ENCODE measurements around the gene DLEC1.

Gene DLEC1

DNA sequence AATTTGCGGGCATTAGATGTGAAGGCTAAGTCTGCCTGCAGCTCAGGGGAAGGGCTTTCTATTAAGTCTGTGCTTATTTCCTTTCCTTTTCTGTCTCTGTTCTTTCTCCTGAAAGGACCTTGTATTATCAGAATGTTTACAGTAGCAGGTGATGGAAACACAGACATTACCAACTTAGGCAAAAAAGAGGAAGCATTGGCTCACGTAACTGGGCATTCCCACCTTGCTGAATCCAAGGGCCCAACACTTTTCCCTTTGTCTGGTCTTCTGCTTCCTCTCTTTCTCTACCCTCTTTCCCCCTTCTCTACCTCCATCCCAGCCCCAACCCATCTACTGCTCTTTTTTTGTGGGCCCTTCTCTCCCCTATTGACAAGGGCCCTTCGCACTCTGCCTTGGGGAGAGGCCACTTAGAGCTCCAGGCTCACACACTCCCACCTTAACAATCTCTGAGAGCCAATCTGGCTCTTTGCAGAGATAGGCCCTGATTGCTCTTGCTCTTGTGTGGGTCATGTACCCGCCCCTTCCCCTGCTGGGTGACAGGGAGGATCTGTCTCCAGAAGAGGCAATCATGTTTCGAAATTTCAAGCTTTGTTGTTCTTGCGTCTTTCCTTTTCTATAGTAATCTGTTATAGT lies 62.9 kb downstream of the DLEC1 start:
- no peak overlapping the region for H3K4me2 ChIP-seq (ENCODE audit: low read depth, low read length, poor library complexity, severe bottlenecking)
- no peaks in the 10 kb centered on the region for H3K9me2 ChIP-seq (replicated peaks; ENCODE audit: insufficient read depth, low read length)
- H3K4me3 ChIP-seq (ENCODE audit: insufficient read depth, low read length, poor library complexity, severe bottlenecking): no peak overlapping the region
- H3K36me3 ChIP-seq (ENCODE audit: low read length): no peaks in the 10 kb centered on the region
- H3K9ac ChIP-seq (ENCODE audit: low read length): no peak overlapping the region
- H3K27ac ChIP-seq (ENCODE audit: low read depth, low read length): no peak overlapping the region
- H3K9me3 ChIP-seq (ENCODE audit: insufficient read depth, low read length): peaks cover 4% of the 10 kb centered on the region; the same call in 1 of the 2 replicates
- peaks cover 7% of the 10 kb centered on the region; the same call in 1 of the 2 replicates for H3K27me3 ChIP-seq (ENCODE audit: low read length)
- no peak for TF ChIP-seq EZH2phosphoT487 (conservative IDR thresholded peaks at IDR 0.05; ENCODE audit: low read length)
- TF ChIP-seq, protein P1, sequence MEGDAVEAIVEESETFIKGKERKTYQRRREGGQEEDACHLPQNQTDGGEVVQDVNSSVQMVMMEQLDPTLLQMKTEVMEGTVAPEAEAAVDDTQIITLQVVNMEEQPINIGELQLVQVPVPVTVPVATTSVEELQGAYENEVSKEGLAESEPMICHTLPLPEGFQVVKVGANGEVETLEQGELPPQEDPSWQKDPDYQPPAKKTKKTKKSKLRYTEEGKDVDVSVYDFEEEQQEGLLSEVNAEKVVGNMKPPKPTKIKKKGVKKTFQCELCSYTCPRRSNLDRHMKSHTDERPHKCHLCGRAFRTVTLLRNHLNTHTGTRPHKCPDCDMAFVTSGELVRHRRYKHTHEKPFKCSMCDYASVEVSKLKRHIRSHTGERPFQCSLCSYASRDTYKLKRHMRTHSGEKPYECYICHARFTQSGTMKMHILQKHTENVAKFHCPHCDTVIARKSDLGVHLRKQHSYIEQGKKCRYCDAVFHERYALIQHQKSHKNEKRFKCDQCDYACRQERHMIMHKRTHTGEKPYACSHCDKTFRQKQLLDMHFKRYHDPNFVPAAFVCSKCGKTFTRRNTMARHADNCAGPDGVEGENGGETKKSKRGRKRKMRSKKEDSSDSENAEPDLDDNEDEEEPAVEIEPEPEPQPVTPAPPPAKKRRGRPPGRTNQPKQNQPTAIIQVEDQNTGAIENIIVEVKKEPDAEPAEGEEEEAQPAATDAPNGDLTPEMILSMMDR (IDR thresholded peaks at IDR 0.05; ENCODE audit: insufficient read depth, low read length, poor library complexity, severe bottlenecking): no peak
- no peak overlapping the region for H2AFZ ChIP-seq (ENCODE audit: low read depth, low read length, severe bottlenecking)
- no peaks in the 10 kb centered on the region for H3F3A ChIP-seq (ENCODE audit: insufficient read depth)
- H4K20me1 ChIP-seq (ENCODE audit: low read depth, low read length): no peaks in the 10 kb centered on the region
- H3K79me2 ChIP-seq (ENCODE audit: insufficient read depth, low read length): no peaks in the 10 kb centered on the region

DNA sequence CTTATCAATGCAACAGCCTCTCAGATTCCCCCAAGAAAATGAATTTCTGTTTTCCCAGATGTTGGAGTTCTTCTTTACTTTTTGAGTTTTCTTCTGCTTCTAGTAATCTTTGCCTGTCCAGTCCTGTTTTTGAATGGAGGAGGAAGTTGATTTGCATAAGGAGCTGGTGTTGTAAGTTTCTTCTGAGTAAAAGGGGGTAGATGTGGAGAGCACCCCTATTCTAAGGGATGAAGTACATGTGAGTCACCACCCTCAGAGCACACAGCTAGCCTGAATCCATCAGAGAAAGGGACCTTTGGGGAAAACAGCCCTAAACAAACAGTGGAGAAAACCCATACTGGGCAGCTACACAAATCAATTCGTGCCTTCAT lies 63.4 kb downstream of the DLEC1 start:
- no peaks in the 10 kb centered on the region for H3K79me2 ChIP-seq (ENCODE audit: insufficient read depth, low read length)
- H2AFZ ChIP-seq (ENCODE audit: low read depth, low read length, severe bottlenecking): no peak overlapping the region
- TF ChIP-seq, protein P1 (IDR thresholded peaks at IDR 0.05; ENCODE audit: insufficient read depth, low read length, poor library complexity, severe bottlenecking): no peak
- no peak for TF ChIP-seq EZH2phosphoT487 (conservative IDR thresholded peaks at IDR 0.05; ENCODE audit: low read length)
- H3K27me3 ChIP-seq (ENCODE audit: low read length): peaks cover 7% of the 10 kb centered on the region; the same call in 1 of the 2 replicates
- H3K27ac ChIP-seq (ENCODE audit: low read depth, low read length): no peak overlapping the region
- no peaks in the 10 kb centered on the region for H3K36me3 ChIP-seq (ENCODE audit: low read length)
- H3K4me2 ChIP-seq (ENCODE audit: low read depth, low read length, poor library complexity, severe bottlenecking): no peak overlapping the region
- H3K4me3 ChIP-seq (ENCODE audit: insufficient read depth, low read length, poor library complexity, severe bottlenecking): no peak overlapping the region
- H4K20me1 ChIP-seq (ENCODE audit: low read depth, low read length): no peaks in the 10 kb centered on the region
- H3K9me2 ChIP-seq (replicated peaks; ENCODE audit: insufficient read depth, low read length): no peaks in the 10 kb centered on the region
- no peaks in the 10 kb centered on the region for H3F3A ChIP-seq (ENCODE audit: insufficient read depth)
- H3K9me3 ChIP-seq (ENCODE audit: insufficient read depth, low read length): peaks cover 4% of the 10 kb centered on the region; the same call in 1 of the 2 replicates
- no peak overlapping the region for H3K9ac ChIP-seq (ENCODE audit: low read length)

DNA sequence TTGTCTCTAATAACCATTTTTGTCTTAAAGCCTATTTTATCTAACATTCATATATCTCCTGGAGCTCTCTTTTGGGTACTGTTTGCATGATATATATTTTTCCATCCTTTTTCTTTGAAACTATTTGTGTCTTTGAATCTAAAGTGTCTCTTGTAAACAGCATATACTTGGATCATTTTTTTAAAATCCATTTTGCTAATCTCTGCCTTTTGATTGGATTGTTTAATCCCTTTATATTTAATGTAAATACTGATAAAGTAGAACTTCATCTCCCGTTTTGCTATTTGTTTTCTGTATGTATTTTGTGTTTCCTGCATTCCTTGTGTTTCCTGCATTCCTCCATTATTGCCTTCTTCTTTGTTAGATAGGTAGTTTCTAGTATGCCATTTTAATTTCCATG lies 66.5 kb downstream of the DLEC1 start:
- TF ChIP-seq EZH2phosphoT487 (conservative IDR thresholded peaks at IDR 0.05; ENCODE audit: low read length): no peak
- TF ChIP-seq, protein P1 (IDR thresholded peaks at IDR 0.05; ENCODE audit: insufficient read depth, low read length, poor library complexity, severe bottlenecking): no peak
- H3K9ac ChIP-seq (ENCODE audit: low read length): no peak overlapping the region

More for the DNA sequence above, 66.5 kb downstream of the DLEC1 start:
- H3K79me2 ChIP-seq (ENCODE audit: insufficient read depth, low read length): no peaks in the 10 kb centered on the region
- H3K27ac ChIP-seq (ENCODE audit: low read depth, low read length): no peak overlapping the region
- no peaks in the 10 kb centered on the region for H3K9me2 ChIP-seq (replicated peaks; ENCODE audit: insufficient read depth, low read length)
- no peaks in the 10 kb centered on the region for H4K20me1 ChIP-seq (ENCODE audit: low read depth, low read length)
- no peak overlapping the region for H3K4me2 ChIP-seq (ENCODE audit: low read depth, low read length, poor library complexity, severe bottlenecking)
- no peak overlapping the region for H2AFZ ChIP-seq (ENCODE audit: low read depth, low read length, severe bottlenecking)
- no peaks in the 10 kb centered on the region for H3K36me3 ChIP-seq (ENCODE audit: low read length)
- peaks cover 4% of the 10 kb centered on the region; the same call in 1 of the 2 replicates for H3K9me3 ChIP-seq (ENCODE audit: insufficient read depth, low read length)
- H3K4me3 ChIP-seq (ENCODE audit: insufficient read depth, low read length, poor library complexity, severe bottlenecking): no peak overlapping the region
- H3K27me3 ChIP-seq (ENCODE audit: low read length): peaks cover 7% of the 10 kb centered on the region; the same call in 1 of the 2 replicates
- no peaks in the 10 kb centered on the region for H3F3A ChIP-seq (ENCODE audit: insufficient read depth)

Measured in SU-DHL-6 (cell line).